ENCODE results near the gene RAET1E. TPM values are rescaled to one million over a fixed set of nuclear protein-coding genes. Genes with fewer than 3 reads are reported as not detected.
"Not testable (repeated sequence)": the region's sequence is repeated elsewhere in the genome, so short reads cannot be mapped to it uniquely, and the experiment has no call there.

RAET1E gene
- total RNA-seq, 1 donor from 2014 or later: 101 TPM

- ATAC-seq: peak; percentile 89
These were observed 28.3 kb upstream of the RAET1E start for GRCh38 chr6:149925974-149926777.

GRCh38 chr6:149925253-149925973, 27.5 kb upstream of the RAET1E start:
- ATAC-seq: peak; percentile 29

GRCh38 chr6:149924933-149925252, 27.0 kb upstream of the RAET1E start:
- no peak for ATAC-seq

- no peak for ATAC-seq
These were observed 26.5 kb upstream of the RAET1E start for GRCh38 chr6:149924206-149924932.

GRCh38 chr6:149923327-149923986, 25.5 kb upstream of the RAET1E start:
- no peak for ATAC-seq

- ATAC-seq: peak; percentile 93
These were observed 24.9 kb upstream of the RAET1E start, which contains the start of gene RAET1G for GRCh38 chr6:149922642-149923326. TSS of gene RAET1G (minus strand) at chr6:149923121. CDS start at chr6:149923010, 111 bp downstream.

GRCh38 chr6:149922091-149922490, 24.2 kb upstream of the RAET1E start:
- ATAC-seq: not testable (repeated sequence)

- ATAC-seq: no peak
These were observed 23.4 kb upstream of the RAET1E start for GRCh38 chr6:149921361-149921760.

- no peak for ATAC-seq
These were observed 21.9 kb upstream of the RAET1E start for GRCh38 chr6:149919834-149920225.

GRCh38 chr6:149919126-149919833, 21.4 kb upstream of the RAET1E start:
- ATAC-seq: not testable (repeated sequence)

- ATAC-seq: no peak
These were observed 20.4 kb upstream of the RAET1E start for GRCh38 chr6:149918151-149918905.

GRCh38 chr6:149917679-149918078, 19.8 kb upstream of the RAET1E start:
- peak; percentile 39 for ATAC-seq

GRCh38 chr6:149915970-149916865, 18.3 kb upstream of the RAET1E start:
- ATAC-seq: no peak

GRCh38 chr6:149913540-149914240, 15.8 kb upstream of the RAET1E start:
- ATAC-seq: no peak

- no peak for ATAC-seq
These were observed 15.2 kb upstream of the RAET1E start for GRCh38 chr6:149913085-149913484.

- ATAC-seq: not testable (repeated sequence)
These were observed 14.8 kb upstream of the RAET1E start for GRCh38 chr6:149912680-149913079.

GRCh38 chr6:149910721-149911151, 12.8 kb upstream of the RAET1E start:
- no peak for ATAC-seq

- no peak for ATAC-seq
These were observed 12.0 kb upstream of the RAET1E start for GRCh38 chr6:149909701-149910470.
